Right renal pelvis (tissue), 4 donors: ENCODE measurements around the gene CDA. TPM values are rescaled to one million over a fixed set of nuclear protein-coding genes. Genes with fewer than 3 reads are reported as not detected.
A peak's percentile ranks its signal among the peaks of the same experiment; 100 is the strongest.

Source experiments
- DNase-seq, 4 donors: peaks; one replicate each; pipeline ENCODE4 v3.0.0-alpha.2; 2013; ENCODE audit warnings: low read depth in 4 of 4, low spot score in 3 of 4, missing footprints in 1 of 4
- polyA plus RNA-seq, 4 donors: library from polyadenylated mRNA; unstranded; fragments of 120-200 nt; gene quantifications; one replicate each; pipeline ENCODE4 v1.2.1, GENCODE V29; 2013; ENCODE audit not compliant: insufficient read length in 4 of 4

The CDA gene
- polyA plus RNA-seq, result 1 to 10 TPM; 5.4 to 6.8 (median 6.6) TPM

DNA sequence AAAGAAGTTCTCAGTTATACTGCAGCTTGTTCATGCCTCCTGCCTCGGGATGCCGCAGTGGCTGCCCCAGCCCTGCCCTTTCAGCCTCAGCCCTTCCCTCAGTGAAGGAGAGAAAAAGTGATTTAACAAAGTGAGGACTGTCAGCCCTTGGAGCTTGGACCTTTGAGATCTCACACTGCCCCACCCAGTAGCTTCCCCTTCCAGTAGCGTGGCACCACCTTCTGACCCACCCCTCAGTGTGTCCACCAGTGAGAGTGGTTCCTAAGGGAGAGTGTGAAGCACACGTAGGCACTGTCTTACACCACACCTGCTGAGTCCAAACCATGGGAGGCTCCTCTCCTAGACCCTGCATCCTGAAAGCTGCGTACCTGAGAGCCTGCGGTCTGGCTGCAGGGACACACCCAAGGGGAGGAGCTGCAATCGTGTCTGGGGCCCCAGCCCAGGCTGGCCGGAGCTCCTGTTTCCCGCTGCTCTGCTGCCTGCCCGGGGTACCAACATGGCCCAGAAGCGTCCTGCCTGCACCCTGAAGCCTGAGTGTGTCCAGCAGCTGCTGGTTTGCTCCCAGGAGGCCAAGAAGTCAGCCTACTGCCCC, at the start of gene CDA:
Gene CDA, plus strand, starts transcription at position 464 of the 592 bp plus-strand sequence. Its CDS starts 33 bp downstream, at position 497.
- DNase-seq, result no peak

DNA sequence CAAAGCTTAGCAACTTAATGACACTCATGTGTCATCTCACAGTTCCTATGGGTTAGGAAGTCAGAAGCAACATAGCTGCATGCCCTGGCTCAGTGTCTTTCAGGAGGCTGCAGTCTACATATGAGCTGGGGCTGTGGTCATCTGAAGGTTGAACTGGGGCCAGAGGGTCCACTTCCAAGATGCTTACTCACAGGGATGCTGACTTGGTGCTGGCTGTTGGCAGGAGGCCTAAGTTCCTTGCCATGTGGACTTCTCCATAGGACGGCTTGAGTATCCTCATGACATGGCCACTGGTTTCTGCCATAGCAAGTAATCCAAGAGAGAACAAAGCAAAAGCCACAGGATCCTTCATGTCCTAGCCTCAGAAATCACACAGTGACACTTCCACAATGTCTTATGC, 48.6 kb upstream of the CDA start:
- DNase-seq, result no peak

DNA sequence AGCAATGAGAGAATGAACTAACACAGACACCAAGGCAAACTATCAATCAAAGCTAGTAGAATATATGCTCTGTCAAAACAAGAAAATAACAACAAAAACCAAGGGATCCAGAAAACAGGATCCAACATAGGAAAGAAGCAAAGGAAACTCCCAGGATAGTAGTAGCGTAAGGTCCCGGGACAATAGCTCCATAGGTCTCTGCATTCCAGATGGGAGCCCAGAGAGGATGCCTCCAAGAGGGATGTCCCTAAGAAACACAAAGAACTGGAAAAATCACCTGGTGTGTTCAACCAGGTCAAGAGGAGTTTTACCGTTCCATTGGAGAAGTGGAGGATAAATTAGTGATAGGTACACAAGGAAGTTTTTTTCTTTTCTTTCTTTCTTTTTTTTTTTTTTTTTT, 42.3 kb upstream of the CDA start:
- no peak for DNase-seq

DNA sequence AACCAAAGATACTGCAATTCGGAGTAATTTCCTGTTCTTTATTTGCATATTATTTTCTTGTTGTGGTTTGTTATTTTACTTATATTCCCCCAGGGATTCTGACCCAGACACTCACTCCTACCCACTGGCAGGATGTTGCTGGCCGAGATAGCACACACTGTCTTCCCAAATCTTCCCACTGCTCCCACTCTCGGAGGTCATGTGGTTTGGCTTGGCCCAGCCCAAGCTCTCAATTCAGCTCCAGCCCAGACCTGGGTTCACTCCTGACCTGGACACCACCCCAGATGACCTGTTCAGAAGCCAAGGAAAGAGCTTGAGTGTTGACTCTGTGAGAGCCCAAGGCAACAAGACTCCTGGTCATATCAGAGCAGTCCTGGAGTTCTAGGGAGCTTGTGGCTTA, 37.7 kb upstream of the CDA start:
- no peak for DNase-seq

DNA sequence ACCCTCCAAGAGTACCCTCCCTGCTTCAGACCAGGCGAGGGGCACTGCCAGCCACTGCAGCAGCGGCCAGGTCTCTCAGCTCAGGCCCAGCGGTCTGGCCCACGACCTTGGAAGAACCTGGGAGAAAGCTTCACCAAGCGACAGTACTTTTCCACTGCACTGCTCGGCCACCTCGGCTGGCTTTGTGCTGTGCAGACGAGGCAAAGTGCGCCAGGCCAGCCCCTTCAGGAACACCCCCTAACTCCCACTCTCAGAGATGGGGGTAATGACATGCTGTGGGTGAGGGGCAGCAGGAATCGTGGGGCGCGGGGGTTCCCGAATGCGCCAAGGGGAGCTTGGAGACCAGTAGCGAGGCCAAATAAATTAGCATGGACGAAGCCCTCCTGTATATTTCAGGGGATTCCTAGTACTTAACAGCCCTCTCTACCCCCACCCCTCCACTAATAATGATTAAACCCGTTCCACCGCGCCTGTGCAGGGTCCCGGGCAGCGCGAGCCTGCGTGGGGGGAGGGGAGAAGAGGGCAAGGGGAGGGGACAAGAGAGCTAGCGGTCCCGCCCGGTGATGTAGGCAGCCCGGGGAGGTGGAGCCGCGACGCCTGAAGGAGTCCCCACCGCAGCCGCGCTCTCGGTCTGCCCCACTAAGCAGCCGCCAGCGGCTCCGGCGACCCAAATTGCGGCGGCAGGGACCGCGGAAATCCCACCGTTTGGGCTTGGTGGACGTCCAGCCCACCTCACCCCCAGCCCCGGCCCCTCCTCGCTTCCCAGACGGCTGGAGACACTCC, 36.8 kb upstream of the CDA start, which contains the start of gene FAM43B:
Gene FAM43B, plus strand, starts transcription at position 629 of the 783 bp plus-strand sequence. CDS start 401 bp downstream, outside the sequence.
- DNase-seq, result peak; percentile 78 to 85 (median 78)

DNA sequence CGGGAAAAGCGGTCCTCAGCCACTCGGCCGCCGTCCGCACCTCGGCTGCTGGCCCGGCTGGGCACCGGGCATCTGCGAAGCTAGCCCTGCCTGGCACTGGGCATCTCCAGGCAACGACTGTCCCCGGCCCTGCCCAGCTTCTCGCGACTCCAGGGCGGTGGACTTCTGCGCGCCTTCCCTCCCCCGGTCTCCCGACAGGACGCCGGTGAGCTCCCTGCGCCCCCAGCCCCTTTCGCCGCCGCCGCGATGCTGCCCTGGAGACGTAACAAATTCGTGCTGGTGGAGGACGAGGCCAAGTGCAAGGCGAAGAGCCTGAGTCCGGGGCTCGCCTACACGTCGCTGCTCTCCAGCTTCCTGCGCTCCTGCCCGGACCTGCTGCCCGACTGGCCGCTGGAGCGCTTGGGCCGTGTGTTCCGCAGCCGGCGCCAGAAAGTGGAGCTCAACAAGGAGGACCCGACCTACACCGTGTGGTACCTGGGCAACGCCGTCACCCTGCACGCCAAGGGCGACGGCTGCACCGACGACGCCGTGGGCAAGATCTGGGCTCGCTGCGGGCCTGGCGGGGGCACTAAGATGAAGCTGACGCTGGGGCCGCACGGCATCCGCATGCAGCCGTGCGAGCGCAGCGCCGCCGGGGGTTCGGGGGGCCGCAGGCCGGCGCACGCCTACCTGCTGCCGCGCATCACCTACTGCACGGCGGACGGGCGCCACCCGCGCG, 36.0 kb upstream of the CDA start:
- DNase-seq, result peak in 1 of 4 donors; percentile 31

DNA sequence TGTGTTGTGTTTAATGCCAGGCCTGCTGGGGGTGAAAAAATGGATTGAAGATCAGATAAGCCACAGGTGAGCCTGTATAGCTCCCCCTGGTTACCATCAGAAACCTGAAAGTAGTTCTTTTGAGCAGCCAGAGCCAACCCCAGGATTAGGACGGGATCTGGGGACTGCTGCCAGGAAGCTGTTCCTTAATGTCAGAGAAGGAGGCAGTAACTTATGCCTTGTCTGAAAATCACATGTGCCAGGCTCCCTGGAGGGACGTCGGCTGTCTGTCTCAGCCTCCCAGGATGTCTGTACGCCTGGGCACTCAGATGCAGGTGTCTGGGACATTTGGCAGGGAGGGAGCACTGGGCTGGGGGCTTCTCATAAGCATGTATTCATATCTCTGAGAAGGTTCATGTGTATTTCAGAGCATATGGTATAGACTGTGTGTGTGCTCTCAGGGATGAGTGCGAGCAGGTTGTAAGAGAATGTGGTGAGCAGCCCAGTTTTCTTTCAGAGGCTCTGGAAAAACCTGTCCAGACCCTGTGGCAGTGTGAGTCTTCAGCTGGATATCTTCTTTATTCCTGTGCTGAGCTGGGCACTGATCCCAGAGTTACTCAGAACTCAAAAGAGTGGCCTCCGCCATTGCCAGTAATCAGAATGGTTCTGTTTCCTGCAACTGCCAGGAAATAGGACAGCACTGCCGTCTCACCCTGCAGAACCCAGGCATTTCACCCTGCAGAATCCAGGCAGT, 33.7 kb upstream of the CDA start:
- DNase-seq, result no peak

DNA sequence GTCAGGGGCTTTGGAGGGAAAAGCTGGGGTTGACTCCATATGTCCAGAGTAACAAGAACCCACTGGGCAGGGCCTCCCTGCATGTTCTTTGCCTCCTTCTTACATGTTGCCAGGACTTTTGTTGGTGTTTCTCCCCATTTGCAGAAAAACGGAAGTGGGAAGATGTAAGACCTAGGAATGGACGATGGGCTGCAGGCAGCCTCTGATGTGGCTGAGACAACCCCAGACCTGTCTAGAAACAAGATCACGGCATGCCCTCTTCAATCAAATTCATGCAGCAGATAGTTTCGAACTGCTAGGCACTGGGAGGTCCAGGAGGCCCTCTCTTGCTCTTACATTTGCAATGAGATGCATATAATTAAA, 33.2 kb upstream of the CDA start:
- DNase-seq, result no peak

DNA sequence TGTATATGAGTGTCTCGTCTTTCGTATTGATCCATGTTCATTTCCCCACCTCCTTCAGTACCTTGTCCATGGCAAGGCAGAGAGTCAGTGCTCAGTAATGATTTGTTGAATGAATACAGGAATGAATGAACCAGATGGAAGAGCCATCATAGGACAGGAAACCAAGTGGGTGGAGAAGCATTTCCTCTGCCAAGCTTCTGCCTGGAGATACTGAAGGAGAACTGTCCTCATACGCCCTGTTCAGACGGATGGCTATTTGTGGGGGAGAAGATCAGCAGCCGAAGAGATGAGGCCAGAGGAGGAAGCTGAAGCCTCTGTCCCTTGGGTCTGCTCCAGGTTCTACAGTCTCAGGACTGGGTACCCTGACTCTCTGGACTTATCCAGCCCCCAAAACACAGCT, 30.7 kb upstream of the CDA start:
- DNase-seq, result no peak

DNA sequence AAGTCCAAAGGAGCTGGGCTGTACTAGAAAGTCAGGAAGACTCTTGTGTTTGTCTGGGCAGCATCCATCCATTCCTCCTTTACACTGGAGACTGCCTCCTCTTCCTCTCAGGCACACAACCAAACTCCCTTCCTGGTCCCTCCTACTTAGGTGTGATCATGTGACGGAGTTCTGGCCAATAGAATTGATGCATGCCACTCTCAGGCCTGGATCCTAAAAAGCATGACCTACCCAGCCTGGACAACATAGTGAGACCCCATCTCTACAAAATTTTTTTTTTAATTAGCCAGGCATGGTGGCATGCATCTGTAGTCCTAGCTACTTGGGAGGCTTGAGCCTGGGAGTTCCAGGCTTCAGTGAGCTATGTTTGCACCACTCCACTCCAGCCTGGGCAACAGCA, 27.9 kb upstream of the CDA start:
- DNase-seq, result no peak

DNA sequence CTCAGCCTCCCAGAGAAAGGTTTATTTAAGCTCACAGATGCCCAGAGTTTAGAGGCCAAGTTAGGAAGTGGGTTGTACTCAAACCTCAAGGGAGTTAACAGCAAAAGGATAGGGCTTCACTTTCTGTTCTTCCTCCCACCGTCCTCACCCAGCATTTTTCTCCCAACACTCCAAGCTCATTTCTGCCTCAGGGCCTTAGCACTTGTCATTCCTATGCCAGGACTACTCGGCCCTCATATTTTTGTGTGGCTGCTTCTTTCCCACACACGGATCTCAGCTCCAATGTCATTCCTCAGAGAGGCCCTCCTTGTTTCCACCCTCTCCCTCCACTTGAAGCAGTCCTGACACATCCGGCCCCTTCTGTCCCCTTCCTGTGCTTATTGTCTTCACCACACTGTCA, 23.7 kb upstream of the CDA start:
- DNase-seq, result no peak

DNA sequence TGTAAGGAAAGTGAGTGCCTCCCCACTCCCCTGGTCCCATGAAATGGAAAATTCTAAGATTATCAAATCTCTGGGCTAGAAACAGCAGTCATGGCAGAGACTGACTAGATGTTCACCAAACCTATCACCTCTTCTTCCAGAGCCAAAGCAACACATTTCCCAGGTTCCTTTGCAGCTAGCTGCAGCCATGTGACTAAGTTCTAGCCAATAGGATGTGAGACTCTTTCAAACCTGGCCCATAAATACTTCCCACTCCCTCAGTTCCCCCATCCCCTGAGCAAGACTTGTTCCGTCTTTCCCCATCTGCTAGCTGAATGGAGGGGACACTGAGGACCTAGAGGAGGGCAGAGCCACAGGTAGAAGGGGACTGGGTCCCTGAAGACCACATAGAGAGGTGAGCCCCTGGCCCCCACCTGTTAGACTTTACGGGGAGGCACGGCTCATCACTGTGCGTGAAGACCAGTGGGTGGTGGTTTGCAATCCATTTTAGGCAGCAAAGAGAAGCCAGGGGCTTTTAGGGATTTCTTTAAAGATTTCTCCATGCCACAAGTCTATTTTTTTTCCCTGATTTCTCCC, 19.3 kb upstream of the CDA start:
- no peak for DNase-seq

DNA sequence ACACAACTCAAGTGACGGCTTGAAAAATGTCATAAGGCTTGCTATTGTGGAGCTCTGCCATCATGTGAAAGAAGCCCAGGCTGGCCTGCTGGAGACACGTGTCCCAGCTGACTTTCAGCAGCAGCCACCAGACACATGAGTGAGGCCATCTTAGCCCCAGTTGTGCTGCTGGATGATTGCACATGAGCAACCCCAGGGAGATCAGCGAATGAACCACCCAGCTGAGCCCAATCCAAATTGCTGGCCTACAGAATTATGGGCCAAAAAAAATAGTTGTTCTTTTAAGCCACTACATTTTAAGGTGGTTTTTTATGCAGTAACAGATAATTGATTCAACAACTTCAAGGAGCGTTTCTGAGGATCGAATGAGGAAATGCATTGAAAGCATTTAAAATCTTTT, 17.5 kb upstream of the CDA start:
- DNase-seq, result no peak

DNA sequence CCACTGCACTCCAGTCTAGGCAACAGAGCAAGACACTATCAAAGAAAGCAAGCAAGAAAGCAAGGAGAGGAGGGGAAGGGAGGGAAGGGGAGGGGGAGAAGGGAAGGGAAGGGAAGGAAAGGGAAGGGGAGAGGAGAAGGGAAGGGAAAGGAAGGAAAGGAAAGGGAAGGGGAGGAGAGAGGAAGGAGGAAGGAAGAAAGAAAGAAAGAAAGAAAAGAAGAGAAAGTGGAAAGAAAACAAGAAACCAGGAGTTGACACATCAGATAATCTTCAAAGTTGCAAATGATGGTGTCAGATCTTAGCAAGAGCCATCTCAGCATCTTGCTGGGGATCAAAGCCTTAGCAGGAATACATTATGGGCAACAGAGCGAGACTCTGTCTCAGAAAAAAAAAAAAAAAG, 14.9 kb upstream of the CDA start:
- DNase-seq, result no peak

DNA sequence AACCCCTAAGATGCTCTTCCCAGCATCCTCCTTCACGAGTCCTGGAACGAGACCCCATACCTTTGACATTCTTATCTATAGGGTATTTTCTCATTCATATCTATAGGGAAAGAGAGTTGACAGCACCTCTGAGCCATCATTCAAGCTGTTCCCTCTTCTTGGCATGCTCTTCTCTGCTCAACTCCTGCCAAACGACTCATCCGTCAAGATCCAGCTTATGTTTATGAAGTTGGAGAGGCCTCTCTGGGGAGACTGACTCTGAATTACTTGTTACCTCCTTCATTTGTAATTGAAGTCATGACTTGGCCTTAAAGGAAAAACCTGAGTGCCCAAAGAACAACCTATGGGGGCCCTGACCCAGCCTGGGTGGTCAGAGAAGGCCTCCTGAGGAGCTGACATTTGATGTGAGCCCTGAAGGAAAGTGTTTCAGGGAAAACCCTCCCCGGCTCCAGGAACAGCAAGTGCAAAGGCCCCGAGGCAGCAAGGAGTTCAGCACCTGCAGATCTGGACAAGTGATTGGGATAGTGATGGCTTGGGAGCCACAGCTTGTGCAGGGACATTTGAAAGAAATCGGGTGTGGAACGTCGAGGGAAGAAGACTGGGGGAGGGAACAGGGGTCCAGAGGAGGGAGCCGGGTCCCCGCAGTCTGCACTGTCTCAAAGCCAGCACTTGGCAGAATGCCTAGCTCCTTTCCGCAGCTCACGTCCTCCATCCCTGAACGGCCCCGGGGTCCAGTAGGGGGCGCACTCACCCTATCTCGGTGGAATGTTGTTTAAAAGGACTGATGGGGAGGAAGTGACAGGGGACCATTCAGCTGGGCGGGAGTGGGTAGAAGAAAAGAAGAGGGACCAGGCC, 14.0 kb upstream of the CDA start:
- DNase-seq, result peak in 2 of 4 donors; percentile 72 to 79

DNA sequence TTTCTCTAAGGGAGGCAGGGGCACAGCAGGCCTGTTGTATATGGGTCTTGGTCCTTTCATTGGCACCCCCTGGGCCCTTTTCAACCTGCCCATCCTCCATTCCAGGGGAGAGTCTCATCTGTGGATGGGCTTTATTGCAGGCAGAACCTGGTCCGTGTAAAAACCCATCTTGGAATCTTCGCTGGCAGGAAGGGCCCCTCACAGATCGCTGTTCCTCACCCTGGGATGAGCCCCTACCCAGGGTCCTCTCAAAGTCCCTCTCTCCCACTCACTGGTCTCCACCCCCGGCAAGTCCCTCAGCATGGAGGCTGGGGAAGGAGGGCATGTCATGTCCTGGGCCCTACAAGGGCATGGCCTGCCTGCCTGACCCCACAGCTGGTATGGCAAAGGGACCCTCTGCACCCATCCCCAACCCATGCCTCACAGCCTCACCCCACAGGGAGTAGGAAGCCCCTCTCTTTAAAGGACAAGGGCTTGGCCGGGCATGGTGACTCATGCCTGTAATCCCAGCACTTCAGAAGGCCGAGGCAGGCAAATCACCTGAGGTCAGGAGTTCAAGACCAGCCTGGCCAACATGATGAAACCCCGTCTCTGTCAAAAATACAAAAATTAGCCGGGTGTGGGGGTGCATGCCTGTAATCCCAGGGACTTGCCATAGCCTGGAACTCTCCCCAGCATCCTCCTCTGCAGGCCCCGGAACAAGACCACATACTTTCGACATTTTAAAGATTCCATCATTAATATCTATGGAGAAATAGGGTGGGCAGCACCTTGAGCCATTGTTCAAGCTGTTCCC, 13.2 kb upstream of the CDA start:
- no peak for DNase-seq

DNA sequence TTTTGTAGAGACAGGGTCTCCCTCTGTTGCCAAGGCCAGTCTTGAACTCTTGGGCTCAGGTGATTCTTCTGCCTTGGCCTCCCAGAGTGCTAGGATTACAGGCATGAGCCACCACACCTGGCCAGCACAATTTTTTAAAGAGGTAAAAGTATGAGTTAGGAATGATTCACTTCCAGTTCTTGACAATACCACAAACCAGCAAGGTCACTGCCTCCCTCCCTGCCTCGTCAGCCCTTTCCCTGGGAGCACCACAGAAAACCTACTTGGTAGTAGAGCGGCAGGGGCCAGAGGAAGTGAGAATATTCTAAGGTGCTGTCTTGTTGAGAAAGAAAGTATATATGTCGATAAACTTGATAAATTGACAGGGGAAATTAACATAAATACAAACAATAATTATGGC, 10.8 kb upstream of the CDA start:
- DNase-seq, result no peak

DNA sequence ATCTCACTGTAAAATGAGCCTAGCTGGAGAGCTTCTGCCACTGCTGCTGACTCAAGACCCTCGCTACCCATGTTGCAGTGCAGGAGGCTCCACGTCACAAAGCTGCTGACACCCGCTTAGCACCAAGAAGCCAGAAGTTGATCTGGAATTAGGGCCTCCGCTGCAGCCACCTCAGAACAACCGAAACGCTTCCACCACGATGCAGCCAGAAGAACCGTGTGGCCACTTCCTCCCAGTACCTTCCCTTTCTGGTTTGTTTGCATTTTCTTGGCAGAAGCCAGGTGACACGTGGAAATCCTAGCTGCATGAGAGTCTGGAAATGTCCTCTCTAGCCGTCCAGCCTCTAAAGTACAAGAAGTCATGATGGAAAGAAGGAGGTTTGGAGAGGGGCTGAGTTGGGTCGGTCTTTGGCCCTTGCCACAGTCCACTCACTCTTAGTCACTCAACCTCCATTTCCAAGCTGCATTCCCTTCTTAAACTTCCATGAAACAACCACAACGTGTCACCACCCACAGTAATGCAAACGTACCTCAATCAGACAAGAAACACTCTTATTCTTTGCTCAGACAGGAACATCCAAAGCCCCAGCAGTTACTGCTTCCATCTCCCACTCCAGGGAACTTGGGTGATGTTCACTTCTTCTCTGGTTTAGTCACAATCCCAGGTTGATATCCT, 10.0 kb upstream of the CDA start:
- DNase-seq, result no peak
